ENCODE data around the gene PLEKHN1. TPM values are rescaled to one million over a fixed set of nuclear protein-coding genes. Genes with fewer than 3 reads are reported as not detected.
"Not testable (repeated sequence)": the region's sequence is repeated elsewhere in the genome, so short reads cannot be mapped to it uniquely, and the experiment has no call there.

PLEKHN1 gene
- total RNA-seq, 1 donor from 2014 or later = 1.3 TPM

DNA sequence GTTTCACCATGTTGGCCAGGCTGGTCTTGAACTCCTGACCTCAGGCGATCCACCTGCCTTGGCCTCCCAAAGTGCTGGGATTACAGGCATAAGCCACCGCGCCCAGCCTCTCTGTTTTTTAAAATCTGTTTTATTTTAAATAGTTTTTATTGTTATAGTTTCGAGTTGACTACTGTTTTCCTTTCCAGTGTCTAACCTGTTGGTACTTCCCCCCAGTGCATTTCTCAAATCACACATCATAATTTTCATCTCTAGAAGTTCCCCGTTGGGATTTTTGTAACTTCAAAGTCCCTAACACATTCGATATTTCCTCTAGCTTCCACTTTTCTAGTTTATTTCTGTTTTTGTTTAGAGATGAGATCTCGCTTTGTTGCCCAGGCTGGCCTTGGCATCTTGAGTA lies 26.1 kb downstream of the PLEKHN1 start:
- intact Hi-C loops (cut with micrococcal nuclease) = no loop called here
- ATAC-seq (ENCODE audit: low read depth) = no peak
- no peaks in the 10 kb centered on the region for H3K36me3 Mint-ChIP-seq (ENCODE audit: low read depth)
- no peak overlapping the region for H3K27ac Mint-ChIP-seq
- peaks cover 2% of the 10 kb centered on the region for H3K9me3 Mint-ChIP-seq
- DNase-seq = no peak
- ChIA-PET CTCF (interaction anchor here (0.9 to 1.5 kb wide), 2 partner anchors 8 to 10 kb away, joined by 3 to 4 read pairs; no protein-coding TSS in a partner anchor), POLR2A (no interaction called here)
- H3K4me1 Mint-ChIP-seq = peaks cover 6% of the 10 kb centered on the region
- H3K4me3 Mint-ChIP-seq = no peak overlapping the region
- peaks cover 32% of the 10 kb centered on the region for H3K27me3 Mint-ChIP-seq
- TF ChIP-seq, protein P1, sequence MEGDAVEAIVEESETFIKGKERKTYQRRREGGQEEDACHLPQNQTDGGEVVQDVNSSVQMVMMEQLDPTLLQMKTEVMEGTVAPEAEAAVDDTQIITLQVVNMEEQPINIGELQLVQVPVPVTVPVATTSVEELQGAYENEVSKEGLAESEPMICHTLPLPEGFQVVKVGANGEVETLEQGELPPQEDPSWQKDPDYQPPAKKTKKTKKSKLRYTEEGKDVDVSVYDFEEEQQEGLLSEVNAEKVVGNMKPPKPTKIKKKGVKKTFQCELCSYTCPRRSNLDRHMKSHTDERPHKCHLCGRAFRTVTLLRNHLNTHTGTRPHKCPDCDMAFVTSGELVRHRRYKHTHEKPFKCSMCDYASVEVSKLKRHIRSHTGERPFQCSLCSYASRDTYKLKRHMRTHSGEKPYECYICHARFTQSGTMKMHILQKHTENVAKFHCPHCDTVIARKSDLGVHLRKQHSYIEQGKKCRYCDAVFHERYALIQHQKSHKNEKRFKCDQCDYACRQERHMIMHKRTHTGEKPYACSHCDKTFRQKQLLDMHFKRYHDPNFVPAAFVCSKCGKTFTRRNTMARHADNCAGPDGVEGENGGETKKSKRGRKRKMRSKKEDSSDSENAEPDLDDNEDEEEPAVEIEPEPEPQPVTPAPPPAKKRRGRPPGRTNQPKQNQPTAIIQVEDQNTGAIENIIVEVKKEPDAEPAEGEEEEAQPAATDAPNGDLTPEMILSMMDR (IDR thresholded peaks at IDR 0.05) = no peak

DNA sequence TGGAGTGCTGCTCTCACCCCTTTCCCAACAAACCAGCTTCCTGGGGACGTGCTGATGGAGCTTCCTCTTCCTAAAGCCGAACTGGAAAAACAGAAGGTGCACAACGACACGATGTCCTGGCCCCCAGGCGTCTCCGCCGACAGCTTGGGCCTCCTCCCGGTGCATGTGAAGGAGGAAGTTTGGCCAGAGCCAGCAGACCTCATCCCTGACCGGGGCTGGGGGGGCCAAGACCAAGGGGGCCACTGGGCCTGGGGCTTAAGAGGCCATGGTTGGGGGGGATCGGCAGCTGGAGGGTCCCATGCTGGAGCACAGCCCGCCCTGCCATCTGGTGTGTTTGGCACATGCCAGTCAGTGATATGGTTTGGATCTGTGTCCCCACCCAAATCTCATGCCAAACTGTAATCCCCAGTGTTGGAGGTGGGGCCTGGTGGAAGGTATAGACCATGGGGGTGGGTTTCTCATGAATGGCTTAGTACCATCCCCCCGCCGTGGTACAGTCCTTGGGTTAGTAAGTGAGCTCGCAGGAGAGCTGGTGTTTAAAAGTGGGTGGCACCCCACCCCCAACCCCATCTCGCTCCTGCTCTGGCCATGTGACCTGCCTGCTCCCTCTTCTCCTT lies 27.2 kb downstream of the PLEKHN1 start:
- ATAC-seq (ENCODE audit: low read depth) (no peak), DNase-seq (no peak)
- no peak overlapping the region for H3K4me3 Mint-ChIP-seq
- TF ChIP-seq, protein P1 (IDR thresholded peaks at IDR 0.05) = no peak
- H3K36me3 Mint-ChIP-seq (ENCODE audit: low read depth) = no peaks in the 10 kb centered on the region
- POLR2A ChIA-PET = no interaction called here
- H3K4me1 Mint-ChIP-seq = peaks cover 6% of the 10 kb centered on the region
- CTCF ChIA-PET = interaction anchor here (1.5 kb wide), 1 partner anchor 9 kb away, joined by 3 read pairs; no protein-coding TSS in a partner anchor
- peaks cover 28% of the 10 kb centered on the region for H3K27me3 Mint-ChIP-seq
- no peak overlapping the region for H3K27ac Mint-ChIP-seq
- H3K9me3 Mint-ChIP-seq = peaks cover 2% of the 10 kb centered on the region
- intact Hi-C loops (cut with micrococcal nuclease) = no loop called here

DNA sequence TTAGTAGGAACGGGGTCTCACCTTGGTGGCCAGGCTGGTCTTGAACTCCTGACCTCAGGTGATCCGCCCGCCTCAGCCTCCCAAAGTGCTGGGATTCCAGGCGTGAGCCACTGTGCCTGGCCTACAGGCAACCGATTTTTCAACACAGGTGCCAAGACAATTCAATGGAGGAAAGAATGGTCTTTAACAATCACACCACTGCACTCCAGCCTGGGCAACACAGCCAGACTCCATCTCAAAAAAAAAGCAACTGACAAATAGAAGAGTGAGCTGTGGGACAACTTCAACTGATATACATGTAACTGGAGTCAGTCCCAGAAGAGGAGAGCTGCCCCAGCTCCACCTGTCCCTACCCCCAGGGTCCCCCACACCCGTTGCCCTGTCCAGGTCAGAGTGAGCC lies 28.3 kb downstream of the PLEKHN1 start:
- ATAC-seq (ENCODE audit: low read depth); H3K4me1 Mint-ChIP-seq; CTCF ChIA-PET; DNase-seq; intact Hi-C loops (cut with micrococcal nuclease); H3K4me3 Mint-ChIP-seq; POLR2A ChIA-PET; H3K27ac Mint-ChIP-seq; H3K9me3 Mint-ChIP-seq; H3K36me3 Mint-ChIP-seq (ENCODE audit: low read depth): not testable (repeated sequence)
- peaks cover 23% of the 10 kb centered on the region for H3K27me3 Mint-ChIP-seq

DNA sequence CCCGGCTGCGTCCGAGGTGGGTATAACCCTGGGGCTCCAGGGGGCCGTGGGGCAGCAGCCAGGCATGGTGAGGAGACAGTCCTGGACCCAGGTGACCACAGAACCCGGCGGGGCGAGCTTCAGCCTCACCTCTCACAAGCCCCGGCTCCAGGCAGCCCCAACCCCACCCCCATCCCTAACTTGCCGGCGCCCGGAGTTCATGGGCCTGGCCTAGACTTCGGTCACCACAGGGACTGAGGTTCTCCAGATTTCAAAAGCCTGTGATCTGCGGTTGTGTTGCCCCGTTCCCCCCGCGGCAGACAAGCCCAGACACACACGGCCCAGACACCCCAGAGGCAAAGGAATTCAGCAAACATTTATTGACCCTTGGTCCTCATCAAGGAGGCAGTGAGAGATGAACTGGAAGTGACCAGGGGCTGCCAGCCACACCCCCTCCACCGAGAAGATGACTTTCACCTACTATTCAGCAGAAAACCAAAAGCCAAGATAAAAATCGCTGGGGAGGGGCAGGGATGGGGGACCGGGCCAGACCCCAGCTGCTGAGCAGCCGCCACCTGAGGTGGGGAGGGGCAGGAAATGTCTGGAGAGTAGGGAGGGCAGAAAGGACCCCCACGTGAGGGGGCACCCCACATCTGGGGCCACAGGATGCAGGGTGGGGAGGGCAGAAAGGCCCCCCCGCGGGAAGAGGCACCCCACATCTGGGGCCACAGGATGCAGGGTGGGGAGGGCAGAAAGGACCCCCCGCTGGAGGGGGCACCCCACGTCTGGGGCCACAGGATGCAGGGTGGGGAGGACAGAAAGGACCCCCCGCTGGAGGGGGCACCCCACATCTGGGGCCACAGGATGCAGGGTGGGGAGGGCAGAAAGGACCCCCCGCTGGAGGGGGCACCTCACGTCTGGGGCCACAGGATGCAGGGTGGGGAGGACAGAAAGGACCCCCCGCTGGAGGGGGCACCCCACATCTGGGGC lies 29.7 kb downstream of the PLEKHN1 start:
- Mint-ChIP-seq H3K27me3 (peaks cover 25% of the 10 kb centered on the region), H3K9me3 (peaks cover 2% of the 10 kb centered on the region), H3K4me3 (no peak overlapping the region), H3K27ac (peak overlapping the region; percentile 41), H3K36me3 (ENCODE audit: low read depth) (no peaks in the 10 kb centered on the region), H3K4me1 (peaks cover 12% of the 10 kb centered on the region)
- intact Hi-C loops (cut with micrococcal nuclease) = no loop called here
- ATAC-seq (ENCODE audit: low read depth) = no peak
- no peak for DNase-seq
- ChIA-PET CTCF (interaction anchor here (1.3 kb wide), 1 partner anchor 12 kb away, joined by 4 read pairs; no protein-coding TSS in a partner anchor), POLR2A (no interaction called here)
- TF ChIP-seq, protein P1 (IDR thresholded peaks at IDR 0.05) = no peak

DNA sequence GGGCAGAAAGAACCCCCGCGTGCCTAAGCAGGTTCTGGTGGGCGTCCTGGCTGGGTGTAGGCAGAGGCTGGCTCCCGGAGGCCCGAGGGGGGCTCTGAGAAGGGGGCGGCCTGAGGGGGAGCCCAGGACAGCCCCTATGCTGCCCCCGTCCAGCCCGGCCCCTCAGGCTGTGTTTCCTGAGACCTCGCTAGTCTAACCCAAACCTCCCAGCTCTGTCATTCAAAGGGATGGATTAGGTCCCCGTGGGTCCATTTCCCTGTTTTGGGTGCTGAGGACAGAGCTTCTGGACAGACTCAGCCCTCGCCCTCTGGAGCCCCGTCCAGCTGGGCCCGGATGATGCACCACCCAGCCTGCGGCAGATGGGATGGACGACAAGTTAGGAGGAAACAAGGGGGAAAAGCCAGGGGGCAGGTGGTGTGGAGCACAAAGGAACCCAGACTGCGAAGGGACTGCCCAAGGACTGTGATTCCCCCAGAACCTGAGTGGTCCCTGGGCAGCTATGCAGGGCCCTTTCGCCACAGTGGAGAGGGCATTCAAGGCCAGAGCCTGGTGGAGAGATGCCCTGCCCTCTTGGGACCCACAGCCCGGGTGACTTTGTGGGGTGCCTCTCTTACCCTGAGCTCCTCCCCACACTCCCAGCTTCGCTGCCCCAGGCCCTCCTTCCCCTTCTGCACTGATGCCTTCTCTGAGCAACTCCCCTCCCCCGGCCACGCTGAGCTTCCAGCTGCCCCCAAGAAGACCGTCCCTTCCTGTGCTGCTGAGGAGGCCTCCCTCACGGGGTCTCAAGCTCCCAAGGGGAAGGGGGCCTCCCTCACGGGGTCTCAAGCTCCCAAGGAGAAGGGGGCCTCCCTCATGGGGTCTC lies 30.8 kb downstream of the PLEKHN1 start:
- Mint-ChIP-seq H3K36me3 (ENCODE audit: low read depth) (no peaks in the 10 kb centered on the region), H3K4me1 (peaks cover 18% of the 10 kb centered on the region), H3K27me3 (peaks cover 28% of the 10 kb centered on the region), H3K4me3 (peak overlapping the region; percentile 16), H3K27ac (no peak overlapping the region), H3K9me3 (peaks cover 2% of the 10 kb centered on the region)
- TF ChIP-seq, protein P1 (IDR thresholded peaks at IDR 0.05) = no peak
- ATAC-seq (ENCODE audit: low read depth) (no peak), DNase-seq (no peak)
- CTCF ChIA-PET = interaction anchor here (1.0 to 1.3 kb wide), 2 partner anchors 13 to 34 kb away, joined by 3 to 4 read pairs; no protein-coding TSS in a partner anchor
- POLR2A ChIA-PET = interaction anchor here (0.5 to 0.8 kb wide), 2 partner anchors 67 to 435 kb away, joined by 3 to 11 read pairs; no protein-coding TSS in a partner anchor
- intact Hi-C loops (cut with micrococcal nuclease) = no loop called here
